NCI-H748 (cell line): ENCODE measurements around the gene MAVS.
"Not testable (repeated sequence)": the region's sequence is repeated elsewhere in the genome, so short reads cannot be mapped to it uniquely, and the experiment has no call there.

Experiments
- DNase-seq: peaks from one replicate; lab custom pipeline; 2025; ENCODE audit not compliant: unreplicated experiment; lab: John Stamatoyannopoulos, UW

MAVS gene

GRCh38 chr20:3847429-3847940 is 851 bp downstream of the MAVS start:
- no peak for DNase-seq

GRCh38 chr20:3848565-3848964 is 1.9 kb downstream of the MAVS start:
- no peak for DNase-seq

- no peak for DNase-seq
Observed at GRCh38 chr20:3854462-3854871, 7.8 kb downstream of the MAVS start.

- peak; percentile 97 for DNase-seq
Observed at GRCh38 chr20:3857405-3857804, 10.8 kb downstream of the MAVS start.

- DNase-seq: no peak
Observed at GRCh38 chr20:3858689-3859088, 12.1 kb downstream of the MAVS start.

GRCh38 chr20:3861191-3861590 is 14.6 kb downstream of the MAVS start:
- DNase-seq: no peak

- DNase-seq: no peak
Observed at GRCh38 chr20:3862333-3862732, 15.7 kb downstream of the MAVS start.

- DNase-seq: no peak
Observed at GRCh38 chr20:3863317-3863716, 16.7 kb downstream of the MAVS start.

- no peak for DNase-seq
Observed at GRCh38 chr20:3864518-3864917, 17.9 kb downstream of the MAVS start.

GRCh38 chr20:3865152-3865886 is 18.7 kb downstream of the MAVS start:
- no peak for DNase-seq

- no peak for DNase-seq
Observed at GRCh38 chr20:3865887-3866407, 19.3 kb downstream of the MAVS start.

GRCh38 chr20:3866464-3866863 is 19.8 kb downstream of the MAVS start:
- DNase-seq: no peak

GRCh38 chr20:3867802-3868201 is 21.2 kb downstream of the MAVS start:
- DNase-seq: no peak

- DNase-seq: no peak
Observed at GRCh38 chr20:3869839-3870634, 23.4 kb downstream of the MAVS start.

GRCh38 chr20:3871550-3872265 is 25.1 kb downstream of the MAVS start:
- DNase-seq: no peak

- DNase-seq: no peak
Observed at GRCh38 chr20:3873507-3873906, 26.9 kb downstream of the MAVS start.

GRCh38 chr20:3874194-3874844 is 27.7 kb downstream of the MAVS start:
- DNase-seq: no peak

GRCh38 chr20:3875378-3875974 is 28.8 kb downstream of the MAVS start:
- DNase-seq: no peak

- no peak for DNase-seq
Observed at GRCh38 chr20:3876000-3876399, 29.4 kb downstream of the MAVS start.

- DNase-seq: no peak
Observed at GRCh38 chr20:3876676-3877075, 30.0 kb downstream of the MAVS start.

GRCh38 chr20:3878921-3879274 is 32.3 kb downstream of the MAVS start:
- not testable (repeated sequence) for DNase-seq
